ENCODE data around the gene NRP2. TPM values are rescaled to one million over a fixed set of nuclear protein-coding genes. Genes with fewer than 3 reads are reported as not detected.

Gene NRP2
- total RNA-seq, 1 experiment from 2014 or later: 18.3 TPM

DNA sequence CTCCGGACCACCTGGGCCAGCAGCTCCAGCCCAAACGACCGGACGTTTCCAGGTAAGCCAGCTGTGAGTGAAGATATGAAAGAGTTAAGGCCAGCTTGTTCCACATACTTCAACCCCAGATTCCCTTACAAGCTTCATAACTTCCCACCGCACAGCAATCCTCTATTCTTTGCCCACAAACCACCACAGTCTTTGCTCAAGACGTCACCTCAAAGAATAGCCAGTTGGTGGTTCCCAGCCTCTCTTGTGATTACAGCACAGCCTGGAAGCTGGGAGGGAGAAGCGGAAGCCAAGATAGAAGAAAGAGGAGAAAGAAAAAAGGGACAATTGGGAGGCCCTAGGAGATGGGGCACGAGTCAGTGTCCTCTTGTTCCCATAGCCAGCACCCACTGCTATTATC, 70.6 kb downstream of the NRP2 start:
- Histone ChIP-seq H3K79me2 (ENCODE audit: low read length) (no peaks in the 10 kb centered on the region), H3K9me2 (replicated peaks; ENCODE audit: low read length) (no peaks in the 10 kb centered on the region), H4K20me1 (ENCODE audit: low read length) (no peaks in the 10 kb centered on the region), H3F3A (ENCODE audit: low read length, unreplicated experiment) (no peaks in the 10 kb centered on the region), H3K9ac (ENCODE audit: low read length) (no peak overlapping the region), H3K9me3 (ENCODE audit: low read length) (no peaks in the 10 kb centered on the region), H3K27me3 (ENCODE audit: low read length) (no peaks in the 10 kb centered on the region), H3K4me1 (ENCODE audit: insufficient read depth, low read length) (peaks cover 70% of the 10 kb centered on the region), H3K4me2 (ENCODE audit: low read length) (no peak overlapping the region), H3K4me3 (ENCODE audit: low read length) (no peak overlapping the region), H3K36me3 (ENCODE audit: low read depth, low read length) (peaks cover 4% of the 10 kb centered on the region; the same call in 1 of the 2 replicates), H3K27ac (ENCODE audit: low read length) (no peak overlapping the region), H2AFZ (ENCODE audit: low read length) (no peak overlapping the region)
- POLR2A ChIA-PET (ENCODE audit: unreplicated experiment): no interaction called here
- CTCF ChIA-PET: no interaction called here
- DNase-seq: no peak
- ATAC-seq: no peak
- TF ChIP-seq EZH2phosphoT487 (IDR thresholded peaks at IDR 0.05; ENCODE audit: borderline replicate concordance, low read length) (no peak), EZH2 (IDR thresholded peaks at IDR 0.05; ENCODE audit: low read length, unreplicated experiment) (no peak)
- TF ChIP-seq, protein P1, sequence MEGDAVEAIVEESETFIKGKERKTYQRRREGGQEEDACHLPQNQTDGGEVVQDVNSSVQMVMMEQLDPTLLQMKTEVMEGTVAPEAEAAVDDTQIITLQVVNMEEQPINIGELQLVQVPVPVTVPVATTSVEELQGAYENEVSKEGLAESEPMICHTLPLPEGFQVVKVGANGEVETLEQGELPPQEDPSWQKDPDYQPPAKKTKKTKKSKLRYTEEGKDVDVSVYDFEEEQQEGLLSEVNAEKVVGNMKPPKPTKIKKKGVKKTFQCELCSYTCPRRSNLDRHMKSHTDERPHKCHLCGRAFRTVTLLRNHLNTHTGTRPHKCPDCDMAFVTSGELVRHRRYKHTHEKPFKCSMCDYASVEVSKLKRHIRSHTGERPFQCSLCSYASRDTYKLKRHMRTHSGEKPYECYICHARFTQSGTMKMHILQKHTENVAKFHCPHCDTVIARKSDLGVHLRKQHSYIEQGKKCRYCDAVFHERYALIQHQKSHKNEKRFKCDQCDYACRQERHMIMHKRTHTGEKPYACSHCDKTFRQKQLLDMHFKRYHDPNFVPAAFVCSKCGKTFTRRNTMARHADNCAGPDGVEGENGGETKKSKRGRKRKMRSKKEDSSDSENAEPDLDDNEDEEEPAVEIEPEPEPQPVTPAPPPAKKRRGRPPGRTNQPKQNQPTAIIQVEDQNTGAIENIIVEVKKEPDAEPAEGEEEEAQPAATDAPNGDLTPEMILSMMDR (conservative IDR thresholded peaks at IDR 0.05; ENCODE audit: low read depth, low read length): no peak
- BruUV-seq (replicated peaks): no TSS peak
- intact Hi-C loops (cut with micrococcal nuclease): no loop called here

- Histone ChIP-seq H3K27ac (ENCODE audit: low read length) (peak overlapping the region; percentile 84), H3K36me3 (ENCODE audit: low read depth, low read length) (peaks cover 4% of the 10 kb centered on the region; the same call in 1 of the 2 replicates), H3K79me2 (ENCODE audit: low read length) (no peaks in the 10 kb centered on the region), H3K4me2 (ENCODE audit: low read length) (peak overlapping the region; percentile 78), H3K9me3 (ENCODE audit: low read length) (no peaks in the 10 kb centered on the region), H3K27me3 (ENCODE audit: low read length) (no peaks in the 10 kb centered on the region), H3K4me3 (ENCODE audit: low read length) (peak overlapping the region; percentile 31; the same call in 1 of the 2 replicates), H4K20me1 (ENCODE audit: low read length) (no peaks in the 10 kb centered on the region), H3F3A (ENCODE audit: low read length, unreplicated experiment) (no peaks in the 10 kb centered on the region), H3K9ac (ENCODE audit: low read length) (peak overlapping the region; percentile 10; the same call in 1 of the 2 replicates), H3K9me2 (replicated peaks; ENCODE audit: low read length) (no peaks in the 10 kb centered on the region), H2AFZ (ENCODE audit: low read length) (no peak overlapping the region), H3K4me1 (ENCODE audit: insufficient read depth, low read length) (peaks cover 68% of the 10 kb centered on the region)
- BruUV-seq (replicated peaks): TSS peak; percentile 89
- ATAC-seq (0 out of 2 replicates have a peak, but pooled peaks have one; percentile 5), DNase-seq (peak; percentile 26)
- no peak for TF ChIP-seq EZH2phosphoT487 (IDR thresholded peaks at IDR 0.05; ENCODE audit: borderline replicate concordance, low read length)
- no peak for TF ChIP-seq EZH2 (IDR thresholded peaks at IDR 0.05; ENCODE audit: low read length, unreplicated experiment)
- TF ChIP-seq, protein P1 (conservative IDR thresholded peaks at IDR 0.05; ENCODE audit: low read depth, low read length): no peak
- ChIA-PET POLR2A (ENCODE audit: unreplicated experiment) (interaction anchor here (0.7 kb wide), 1 partner anchor 72 kb away, joined by 3 read pairs; the partner anchor contains the start of gene NRP2), CTCF (no interaction called here)
- intact Hi-C loops (cut with micrococcal nuclease): no loop called here
These were observed 72.1 kb downstream of the NRP2 start for GRCh38 chr2:205754285-205754923.

DNA sequence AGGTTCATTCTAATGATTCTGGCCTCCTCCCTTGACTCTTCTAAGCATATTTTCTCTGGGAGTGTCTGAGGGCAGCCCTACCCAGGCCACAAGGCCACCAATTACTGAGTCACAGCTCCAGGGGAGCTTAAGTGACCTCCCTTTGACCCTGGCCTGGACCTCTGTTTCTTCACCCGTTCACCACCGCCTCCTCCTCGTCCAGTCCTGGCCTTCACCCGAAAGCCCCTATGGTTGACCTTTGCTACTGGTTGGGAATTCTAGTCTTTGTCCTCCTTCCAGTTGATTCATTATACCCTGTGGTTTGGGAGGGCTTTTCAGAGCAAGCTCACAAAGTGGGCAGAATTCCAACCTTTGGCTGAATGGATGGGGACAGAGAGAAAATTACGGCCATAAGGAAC, 72.6 kb downstream of the NRP2 start:
- peak; percentile 76 for ATAC-seq
- CTCF ChIA-PET: no interaction called here
- H3K4me1 ChIP-seq (ENCODE audit: insufficient read depth, low read length): peaks cover 62% of the 10 kb centered on the region
- BruUV-seq (replicated peaks): no TSS peak
- H3K9ac ChIP-seq (ENCODE audit: low read length): no peak overlapping the region
- peak overlapping the region; percentile 84 for H3K27ac ChIP-seq (ENCODE audit: low read length)
- no peaks in the 10 kb centered on the region for H3K9me2 ChIP-seq (replicated peaks; ENCODE audit: low read length)
- intact Hi-C loops (cut with micrococcal nuclease): no loop called here
- no peaks in the 10 kb centered on the region for H3K79me2 ChIP-seq (ENCODE audit: low read length)
- no peak overlapping the region for H2AFZ ChIP-seq (ENCODE audit: low read length)
- H3K27me3 ChIP-seq (ENCODE audit: low read length): no peaks in the 10 kb centered on the region
- H3K36me3 ChIP-seq (ENCODE audit: low read depth, low read length): peaks cover 4% of the 10 kb centered on the region; the same call in 1 of the 2 replicates
- DNase-seq: peak; percentile 71
- H3K4me3 ChIP-seq (ENCODE audit: low read length): peak overlapping the region; percentile 31; the same call in 1 of the 2 replicates
- H3F3A ChIP-seq (ENCODE audit: low read length, unreplicated experiment): no peaks in the 10 kb centered on the region
- H4K20me1 ChIP-seq (ENCODE audit: low read length): no peaks in the 10 kb centered on the region
- peak overlapping the region; percentile 78 for H3K4me2 ChIP-seq (ENCODE audit: low read length)
- H3K9me3 ChIP-seq (ENCODE audit: low read length): no peaks in the 10 kb centered on the region
- no peak for TF ChIP-seq EZH2 (IDR thresholded peaks at IDR 0.05; ENCODE audit: low read length, unreplicated experiment)
- TF ChIP-seq, protein P1 (conservative IDR thresholded peaks at IDR 0.05; ENCODE audit: low read depth, low read length): no peak
- TF ChIP-seq EZH2phosphoT487 (IDR thresholded peaks at IDR 0.05; ENCODE audit: borderline replicate concordance, low read length): no peak
- POLR2A ChIA-PET (ENCODE audit: unreplicated experiment): interaction anchor here (0.7 kb wide), 1 partner anchor 73 kb away, joined by 3 read pairs; the partner anchor contains the start of gene NRP2
